ENCODE measurements around the gene CD68.

DNA sequence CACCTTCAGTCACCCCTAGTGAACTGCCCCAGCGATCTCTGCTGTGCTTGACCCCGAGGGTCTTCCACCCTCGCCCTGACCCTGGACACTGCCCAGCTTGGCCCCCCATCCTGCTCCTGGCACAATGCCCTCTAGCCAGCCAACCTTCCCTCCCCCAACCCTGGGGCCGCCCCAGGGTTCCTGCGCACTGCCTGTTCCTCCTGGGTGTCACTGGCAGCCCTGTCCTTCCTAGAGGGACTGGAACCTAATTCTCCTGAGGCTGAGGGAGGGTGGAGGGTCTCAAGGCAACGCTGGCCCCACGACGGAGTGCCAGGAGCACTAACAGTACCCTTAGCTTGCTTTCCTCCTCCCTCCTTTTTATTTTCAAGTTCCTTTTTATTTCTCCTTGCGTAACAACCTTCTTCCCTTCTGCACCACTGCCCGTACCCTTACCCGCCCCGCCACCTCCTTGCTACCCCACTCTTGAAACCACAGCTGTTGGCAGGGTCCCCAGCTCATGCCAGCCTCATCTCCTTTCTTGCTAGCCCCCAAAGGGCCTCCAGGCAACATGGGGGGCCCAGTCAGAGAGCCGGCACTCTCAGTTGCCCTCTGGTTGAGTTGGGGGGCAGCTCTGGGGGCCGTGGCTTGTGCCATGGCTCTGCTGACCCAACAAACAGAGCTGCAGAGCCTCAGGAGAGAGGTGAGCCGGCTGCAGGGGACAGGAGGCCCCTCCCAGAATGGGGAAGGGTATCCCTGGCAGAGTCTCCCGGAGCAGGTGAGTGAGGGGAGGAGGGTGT is 20.7 kb upstream of the CD68 start, which contains the start of gene TNFSF13:
- TF ChIP-seq, protein P1, sequence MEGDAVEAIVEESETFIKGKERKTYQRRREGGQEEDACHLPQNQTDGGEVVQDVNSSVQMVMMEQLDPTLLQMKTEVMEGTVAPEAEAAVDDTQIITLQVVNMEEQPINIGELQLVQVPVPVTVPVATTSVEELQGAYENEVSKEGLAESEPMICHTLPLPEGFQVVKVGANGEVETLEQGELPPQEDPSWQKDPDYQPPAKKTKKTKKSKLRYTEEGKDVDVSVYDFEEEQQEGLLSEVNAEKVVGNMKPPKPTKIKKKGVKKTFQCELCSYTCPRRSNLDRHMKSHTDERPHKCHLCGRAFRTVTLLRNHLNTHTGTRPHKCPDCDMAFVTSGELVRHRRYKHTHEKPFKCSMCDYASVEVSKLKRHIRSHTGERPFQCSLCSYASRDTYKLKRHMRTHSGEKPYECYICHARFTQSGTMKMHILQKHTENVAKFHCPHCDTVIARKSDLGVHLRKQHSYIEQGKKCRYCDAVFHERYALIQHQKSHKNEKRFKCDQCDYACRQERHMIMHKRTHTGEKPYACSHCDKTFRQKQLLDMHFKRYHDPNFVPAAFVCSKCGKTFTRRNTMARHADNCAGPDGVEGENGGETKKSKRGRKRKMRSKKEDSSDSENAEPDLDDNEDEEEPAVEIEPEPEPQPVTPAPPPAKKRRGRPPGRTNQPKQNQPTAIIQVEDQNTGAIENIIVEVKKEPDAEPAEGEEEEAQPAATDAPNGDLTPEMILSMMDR (IDR thresholded peaks at IDR 0.05), result no peak
- no peak for TF ChIP-seq POLR2A (IDR thresholded peaks at IDR 0.05)
